GM12878 (cell line): Measurements from ENCODE around the gene AP5B1.

ENCODE experiments used
- EZH2 ChIP-seq: IDR thresholded peaks from 2 replicates; pipeline ENCODE4 v1.6.1; 2012; ENCODE audit warnings: low read depth, mild to moderate bottlenecking, control low read depth, inconsistent platforms, low read length, borderline replicate concordance; ENCODE audit not compliant: control insufficient read depth
- SMARCA5 ChIP-seq: fragments of 450-650 bp; IDR thresholded peaks from 2 replicates; pipeline ENCODE4 v1.6.1; 2017; ENCODE audit warnings: mild to moderate bottlenecking

DNA sequence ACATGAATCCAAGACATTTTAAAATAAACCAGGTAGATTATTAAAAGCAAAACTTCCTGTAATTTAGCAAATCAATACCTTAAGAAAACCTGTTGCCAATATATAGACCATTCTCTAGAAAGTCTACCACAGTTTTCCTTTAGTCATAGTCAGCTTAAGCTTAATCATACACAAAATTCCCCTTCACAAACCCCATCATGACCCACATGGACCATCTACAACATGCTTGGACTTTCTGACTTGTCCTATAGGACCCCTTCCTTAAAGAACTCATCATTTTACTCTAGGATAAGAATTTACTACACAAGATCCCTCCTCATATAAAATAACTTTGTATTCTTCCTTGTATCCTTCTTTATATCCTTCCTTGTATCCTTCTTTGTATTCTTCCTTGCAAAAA lies 44.0 kb downstream of the AP5B1 start:
- TF ChIP-seq SMARCA5 (no peak), EZH2 (no peak)
